Parathyroid adenoma (tissue), 2 donors: ENCODE measurements around the gene SPEM2.

ENCODE experiments used
- H2AFZ ChIP-seq: fragments of 300-600 bp; sonication (generic); one replicate; pipeline ENCODE4 v1.7.0; 2017; ENCODE audit warnings: antibody characterized with exemption, mild to moderate bottlenecking
- H3K27ac ChIP-seq: fragments of 300-600 bp; sonication (generic); one replicate; pipeline ENCODE4 v1.7.0; 2017
- H3K27me3 ChIP-seq: fragments of 300-600 bp; sonication (generic); one replicate; pipeline ENCODE4 v1.7.0; 2017; ENCODE audit warnings: low read length; ENCODE audit not compliant: control insufficient read depth, insufficient read depth
- H3K36me3 ChIP-seq: fragments of 300-600 bp; sonication (generic); one replicate; pipeline ENCODE4 v1.7.0; 2017; ENCODE audit warnings: low read length; ENCODE audit not compliant: control insufficient read depth, insufficient read depth
- H3K4me1 ChIP-seq: fragments of 300-600 bp; sonication (generic); one replicate; pipeline ENCODE4 v1.7.0; 2017; ENCODE audit warnings: control low read depth
- H3K4me2 ChIP-seq: fragments of 300-600 bp; sonication (generic); one replicate; pipeline ENCODE4 v1.7.0; 2017; ENCODE audit warnings: low read length
- H3K4me3 ChIP-seq: fragments of 300-600 bp; sonication (generic); one replicate; pipeline ENCODE4 v1.7.0; 2017; ENCODE audit warnings: low read depth, low read length
- H3K79me2 ChIP-seq: fragments of 300-600 bp; sonication (generic); one replicate; pipeline ENCODE4 v1.7.0; 2017; ENCODE audit warnings: control low read depth
- H3K9ac ChIP-seq: fragments of 300-600 bp; sonication (generic); one replicate; pipeline ENCODE4 v1.7.0; 2017; ENCODE audit warnings: mild to moderate bottlenecking
- H3K9me3 ChIP-seq: fragments of 300-600 bp; sonication (generic); one replicate; pipeline ENCODE4 v1.7.0; 2017; ENCODE audit warnings: low read length; ENCODE audit not compliant: control insufficient read depth
- CTCF ChIP-seq: fragments of 300-600 bp; sonication (generic); IDR thresholded peaks from one replicate; pipeline ENCODE4 v1.7.0; 2017; ENCODE audit warnings: antibody characterized with exemption, mild to moderate bottlenecking
- donor health status: primary hyperparathyroidism.

Gene SPEM2

DNA sequence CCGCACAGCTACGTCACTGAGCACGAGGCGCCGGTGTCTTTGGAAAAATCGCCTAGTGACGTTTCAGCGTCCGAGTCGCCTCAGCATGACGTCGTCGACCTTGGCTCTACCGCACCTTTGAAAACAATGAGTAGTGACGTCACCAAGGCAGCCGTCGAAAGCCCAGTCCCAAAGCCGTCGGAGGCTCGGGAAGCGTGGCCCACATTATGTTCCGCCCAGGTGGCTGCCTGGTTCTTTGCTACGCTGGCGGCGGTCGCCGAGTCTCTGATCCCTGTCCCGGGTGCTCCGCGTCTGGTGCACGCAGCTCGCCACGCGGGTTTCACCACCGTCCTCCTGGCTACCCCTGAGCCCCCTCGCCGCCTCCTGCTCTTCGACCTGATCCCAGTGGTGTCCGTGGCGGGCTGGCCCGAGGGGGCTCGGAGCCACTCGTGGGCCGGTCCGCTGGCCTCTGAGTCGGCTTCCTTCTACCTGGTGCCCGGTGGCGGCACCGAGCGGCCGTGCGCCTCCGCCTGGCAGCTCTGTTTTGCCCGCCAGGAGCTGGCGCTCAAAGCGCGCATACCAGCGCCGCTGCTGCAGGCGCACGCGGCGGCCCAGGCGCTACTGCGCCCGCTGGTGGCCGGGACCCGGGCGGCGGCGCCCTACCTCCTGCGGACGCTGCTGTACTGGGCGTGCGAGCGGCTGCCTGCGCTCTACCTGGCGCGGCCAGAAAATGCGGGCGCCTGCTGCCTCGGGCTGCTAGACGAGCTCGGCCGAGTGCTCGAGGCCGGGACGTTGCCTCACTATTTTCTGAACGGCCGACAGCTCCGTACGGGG lies 11.3 kb downstream of the SPEM2 start:
- Histone ChIP-seq H3K4me1 (peaks cover 10% of the 10 kb centered on the region), H3K9me3 (no peaks in the 10 kb centered on the region), H3K27me3 (no peaks in the 10 kb centered on the region), H3K36me3 (no peaks in the 10 kb centered on the region), H3K4me2 (peak overlapping the region; percentile 72), H3K27ac (peak overlapping the region; percentile 74), H2AFZ (peak overlapping the region; percentile 88), H3K9ac (peak overlapping the region; percentile 40), H3K79me2 (no peaks in the 10 kb centered on the region), H3K4me3 (peak overlapping the region; percentile 70)
- peak; percentile 96 for TF ChIP-seq CTCF

DNA sequence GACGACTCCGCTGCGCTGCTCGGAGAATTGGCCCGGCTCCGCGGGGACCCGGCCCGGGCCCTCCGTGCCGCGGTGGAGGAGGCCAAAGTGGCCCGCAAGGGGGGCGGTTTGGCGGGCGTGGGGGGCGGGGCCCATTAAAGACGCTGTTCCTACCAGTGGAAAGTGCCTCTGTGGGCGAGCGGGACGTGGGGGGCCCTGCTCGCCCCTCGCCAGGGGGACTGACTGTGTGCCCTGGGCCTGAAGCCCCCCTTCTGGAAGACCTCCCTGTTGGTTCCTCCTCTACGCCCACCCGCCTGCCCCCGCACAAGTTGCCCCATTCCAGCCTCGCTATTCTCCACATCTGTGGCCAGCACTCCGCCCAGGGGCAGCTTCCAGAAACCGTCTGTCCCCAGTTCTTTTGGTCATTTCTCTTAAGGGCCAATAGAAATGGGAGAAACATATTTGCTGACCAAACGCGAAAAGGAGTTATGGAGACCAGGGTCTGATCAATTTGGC lies 12.0 kb downstream of the SPEM2 start:
- Histone ChIP-seq H3K4me3 (peak overlapping the region; percentile 25), H3K4me2 (peak overlapping the region; percentile 55), H3K36me3 (no peaks in the 10 kb centered on the region), H3K4me1 (peaks cover 10% of the 10 kb centered on the region), H3K9me3 (no peaks in the 10 kb centered on the region), H3K27ac (peak overlapping the region; percentile 74), H3K9ac (peak overlapping the region; percentile 40), H2AFZ (peak overlapping the region; percentile 88), H3K27me3 (no peaks in the 10 kb centered on the region), H3K79me2 (no peaks in the 10 kb centered on the region)
- TF ChIP-seq CTCF: no peak

DNA sequence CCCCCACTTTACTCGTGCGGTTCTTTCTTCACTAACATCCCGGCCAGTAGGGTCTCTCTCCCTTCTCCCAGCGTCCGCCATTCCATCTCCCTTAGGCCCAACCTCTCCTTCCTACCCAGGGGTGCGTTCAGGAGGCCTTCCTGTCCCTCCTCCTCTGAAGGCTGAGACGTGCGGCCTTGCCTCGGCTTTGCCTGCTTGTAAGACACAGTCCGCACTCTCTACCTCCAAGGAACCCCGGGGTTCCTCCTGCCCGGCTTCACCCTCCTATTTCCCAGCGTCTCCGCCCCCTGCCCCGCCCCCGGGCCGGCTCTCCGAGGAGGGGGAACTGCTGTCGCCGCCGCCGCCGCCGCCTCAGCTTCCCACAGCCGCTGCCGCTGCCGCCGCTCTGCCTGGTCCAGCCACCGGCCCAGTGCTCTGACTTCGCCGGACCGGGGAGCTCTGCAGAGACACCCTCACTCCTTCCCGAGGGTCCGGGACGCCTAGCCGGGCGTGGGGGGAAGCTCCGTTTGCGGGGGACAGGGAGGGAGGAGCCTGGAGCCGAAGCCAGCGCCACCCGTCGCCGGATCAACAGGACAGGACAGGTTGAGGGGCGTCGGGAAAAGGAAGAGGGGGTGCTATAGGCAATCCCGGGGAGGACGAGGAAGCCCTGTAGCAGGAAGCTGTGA lies 12.7 kb downstream of the SPEM2 start:
- no peaks in the 10 kb centered on the region for H3K27me3 ChIP-seq
- no peaks in the 10 kb centered on the region for H3K9me3 ChIP-seq
- no peaks in the 10 kb centered on the region for H3K36me3 ChIP-seq
- peak overlapping the region; percentile 74 for H3K27ac ChIP-seq
- H3K4me3 ChIP-seq: peak overlapping the region; percentile 7
- peaks cover 10% of the 10 kb centered on the region for H3K4me1 ChIP-seq
- no peaks in the 10 kb centered on the region for H3K79me2 ChIP-seq
- TF ChIP-seq CTCF: no peak
- H3K4me2 ChIP-seq: peak overlapping the region; percentile 16
- peak overlapping the region; percentile 25 for H2AFZ ChIP-seq
- H3K9ac ChIP-seq: no peak overlapping the region

DNA sequence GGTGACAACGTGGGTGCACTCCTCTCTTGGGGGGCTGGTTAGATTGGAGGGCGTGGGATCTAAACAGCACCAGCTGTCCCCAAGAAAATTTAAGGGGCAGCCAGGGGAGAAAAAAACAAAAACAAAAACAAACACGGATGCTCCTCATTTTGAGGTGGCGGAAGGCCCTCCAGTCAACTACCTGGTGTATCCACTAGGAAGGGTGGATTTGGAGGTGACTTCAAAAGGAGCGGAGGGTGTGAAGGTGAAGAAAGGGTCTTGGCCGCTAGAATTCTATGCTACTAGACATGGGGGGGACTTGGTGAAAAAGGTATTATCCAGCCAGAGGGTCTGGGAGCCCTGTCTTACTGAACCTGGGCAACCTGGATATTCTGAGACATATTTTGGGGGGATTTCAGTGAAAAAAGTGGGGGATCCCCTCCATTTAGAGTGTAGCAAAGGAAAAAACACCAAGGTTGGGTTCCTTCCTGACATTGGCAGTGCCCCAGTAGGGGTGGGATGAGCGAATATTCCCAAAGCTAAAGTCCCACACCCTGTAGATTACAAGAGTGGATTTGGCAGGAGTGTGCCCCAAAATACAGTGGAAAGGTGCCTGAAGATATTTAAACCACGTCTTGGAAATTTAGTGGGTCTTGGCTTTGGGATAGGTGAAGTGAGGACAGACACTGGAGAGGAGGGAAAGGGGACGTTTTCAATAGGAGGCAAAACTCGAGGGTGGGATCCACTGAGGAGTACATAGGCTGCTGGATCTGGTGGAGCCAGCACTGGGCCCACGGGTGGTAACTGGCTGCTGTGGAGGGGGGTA lies 13.4 kb downstream of the SPEM2 start:
- H2AFZ ChIP-seq: no peak overlapping the region
- no peaks in the 10 kb centered on the region for H3K36me3 ChIP-seq
- H3K4me2 ChIP-seq: no peak overlapping the region
- H3K9me3 ChIP-seq: no peaks in the 10 kb centered on the region
- no peaks in the 10 kb centered on the region for H3K79me2 ChIP-seq
- peak overlapping the region; percentile 7 for H3K4me3 ChIP-seq
- H3K27ac ChIP-seq: no peak overlapping the region
- H3K9ac ChIP-seq: no peak overlapping the region
- no peak for TF ChIP-seq CTCF
- peaks cover 10% of the 10 kb centered on the region for H3K4me1 ChIP-seq
- H3K27me3 ChIP-seq: no peaks in the 10 kb centered on the region
